Measurements from ENCODE around the gene IGSF6.
A peak's percentile ranks its signal among the peaks of the same experiment; 100 is the strongest.
"Not testable (repeated sequence)": the region's sequence is repeated elsewhere in the genome, so short reads cannot be mapped to it uniquely, and the experiment has no call there.

Gene IGSF6

DNA sequence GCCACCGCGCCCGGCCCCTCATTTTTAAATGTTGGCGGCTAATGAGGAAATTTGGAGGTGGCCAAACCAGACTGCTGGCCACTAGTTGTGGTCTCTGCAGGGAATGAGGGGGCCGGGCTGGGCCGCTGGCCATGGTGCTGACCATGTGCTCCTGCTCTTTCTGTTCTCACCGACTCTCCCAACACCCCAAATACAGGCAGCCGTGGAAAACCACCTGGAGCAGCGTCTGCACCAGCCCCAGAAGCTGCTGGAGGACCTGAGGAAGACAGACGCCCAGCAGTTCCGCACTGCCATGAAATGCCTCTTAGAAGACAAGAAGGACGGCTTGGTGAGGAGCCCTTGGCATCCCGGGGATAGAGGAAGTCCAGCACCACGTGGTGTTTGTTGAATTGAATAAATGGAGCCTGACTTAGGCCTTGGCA, 32.6 kb upstream of the IGSF6 start:
- H3K4me3 ChIP-seq (ENCODE audit: low read depth, low read length), result no peak overlapping the region
- TF ChIP-seq CTCF (IDR thresholded peaks at IDR 0.05; ENCODE audit: borderline replicate concordance, insufficient read depth, low read depth, low read length), result no peak

DNA sequence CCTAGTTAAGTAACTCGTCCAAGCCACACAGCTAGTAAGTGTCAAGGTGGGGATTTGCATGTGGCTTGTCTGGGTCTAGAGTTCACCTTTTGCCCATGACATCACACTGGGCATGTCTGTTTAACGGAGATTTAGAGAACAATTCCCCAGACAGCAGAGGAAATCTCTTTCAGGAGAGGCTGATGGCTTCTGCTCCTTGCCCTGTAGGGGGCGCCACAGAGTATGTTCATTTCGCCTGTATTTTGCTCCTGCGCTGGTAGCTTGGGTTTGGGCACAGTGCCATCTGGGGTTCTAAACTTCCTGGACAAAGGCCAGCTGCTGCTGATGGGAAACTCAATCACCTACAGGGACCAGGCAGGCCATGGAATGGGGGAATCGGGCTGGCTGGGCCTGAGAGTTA, 31.8 kb upstream of the IGSF6 start:
- peak; percentile 62; the same call in 1 of the 2 replicates for TF ChIP-seq CTCF (IDR thresholded peaks at IDR 0.05; ENCODE audit: borderline replicate concordance, insufficient read depth, low read depth, low read length)
- H3K4me3 ChIP-seq (ENCODE audit: low read depth, low read length), result no peak overlapping the region

GRCh38 chr16:21683184-21683583, 30.8 kb upstream of the IGSF6 start:
- H3K4me3 ChIP-seq (ENCODE audit: low read depth, low read length), result no peak overlapping the region
- no peak for TF ChIP-seq CTCF (IDR thresholded peaks at IDR 0.05; ENCODE audit: borderline replicate concordance, insufficient read depth, low read depth, low read length)

- not testable (repeated sequence) for H3K4me3 ChIP-seq (ENCODE audit: low read depth, low read length)
Measured at GRCh38 chr16:21680714-21681113, 28.3 kb upstream of the IGSF6 start.

DNA sequence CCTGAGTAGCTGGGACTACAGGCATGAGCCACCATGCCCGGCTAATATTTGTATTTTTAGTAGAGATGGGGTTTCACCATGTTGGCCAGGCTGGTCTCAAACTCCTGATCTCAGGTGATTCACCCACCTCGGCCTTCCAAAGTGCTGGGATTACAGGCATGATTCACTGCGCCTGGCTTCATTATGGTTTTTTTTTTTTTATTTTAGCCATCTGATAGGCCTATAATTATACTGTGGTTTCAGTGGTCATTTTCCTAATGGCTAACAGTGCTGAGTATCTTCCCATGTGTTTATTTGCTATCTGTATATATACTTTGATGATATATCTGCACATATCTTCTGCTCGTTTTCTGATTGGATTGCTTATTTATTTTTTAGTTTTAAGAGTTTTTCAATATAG, 22.0 kb upstream of the IGSF6 start:
- H3K4me3 ChIP-seq (ENCODE audit: low read depth, low read length), result not testable (repeated sequence)

- no peak overlapping the region for H3K4me3 ChIP-seq (ENCODE audit: low read depth, low read length)
- TF ChIP-seq CTCF (IDR thresholded peaks at IDR 0.05; ENCODE audit: borderline replicate concordance, insufficient read depth, low read depth, low read length), result no peak
Measured at GRCh38 chr16:21673469-21673868, 21.1 kb upstream of the IGSF6 start.

- no peak overlapping the region for H3K4me3 ChIP-seq (ENCODE audit: low read depth, low read length)
- TF ChIP-seq CTCF (IDR thresholded peaks at IDR 0.05; ENCODE audit: borderline replicate concordance, insufficient read depth, low read depth, low read length), result no peak
Measured at GRCh38 chr16:21667575-21667974, 15.2 kb upstream of the IGSF6 start.

- TF ChIP-seq CTCF (IDR thresholded peaks at IDR 0.05; ENCODE audit: borderline replicate concordance, insufficient read depth, low read depth, low read length), result no peak
- H3K4me3 ChIP-seq (ENCODE audit: low read depth, low read length), result no peak overlapping the region
Measured at GRCh38 chr16:21666772-21667171, 14.4 kb upstream of the IGSF6 start.

Data from GM12875 (cell line).